Lower lobe of right lung (tissue), 2 donors: ENCODE results near the gene GIGYF2. TPM values are rescaled to one million over a fixed set of nuclear protein-coding genes. Genes with fewer than 3 reads are reported as not detected.

ENCODE experiments used
- ATAC-seq, 2 donors: fragments of 200-7000 bp; cut with Tn5 transposase; one replicate each; pipeline ENCODE4 v1.9.1; 2020 to 2022; ENCODE audit warnings: mild to moderate bottlenecking in 2 of 2, moderate library complexity in 2 of 2
- DNase-seq: peaks from one replicate; pipeline ENCODE4 v3.0.0-alpha.2; 2020
- H3K27ac ChIP-seq: fragments of 200-600 bp; one replicate; pipeline ENCODE4 v1.8.0; 2022
- H3K27me3 ChIP-seq: fragments of 200-600 bp; one replicate; pipeline ENCODE4 v1.8.0; 2022; ENCODE audit warnings: low read depth
- H3K36me3 ChIP-seq: fragments of 200-600 bp; one replicate; pipeline ENCODE4 v1.8.0; 2022; ENCODE audit warnings: mild to moderate bottlenecking
- H3K4me1 ChIP-seq: fragments of 200-600 bp; one replicate; pipeline ENCODE4 v1.8.0; 2022
- H3K4me3 ChIP-seq: fragments of 200-600 bp; one replicate; pipeline ENCODE4 v1.8.0; 2022; ENCODE audit warnings: mild to moderate bottlenecking
- H3K9me3 ChIP-seq: fragments of 200-600 bp; one replicate; pipeline ENCODE4 v1.8.0; 2022
- intact Hi-C: fragments of 100-400 bp; cut with DNase I; formaldehyde crosslinking; loops from one replicate; pipeline ENCODE4 v1.11.0; 2022
- total RNA-seq: library from RNA; stranded (reverse); fragmentation: NEBNext Ultra II Directional; extraction: Animal tissue kit (Norgen Biotek cat#: 25700); gene quantifications from one replicate; pipeline ENCODE4 v1.2.1, GENCODE V29; 2021
- TF ChIP-seq, protein P1 (sequence below): fragments of 200-600 bp; IDR thresholded peaks from one replicate; pipeline ENCODE4 v1.8.0; 2022; ENCODE audit warnings: antibody characterized with exemption, mild to moderate bottlenecking
- donor health status: DM: no; HTN: yes; CAD: no; lungs with severe emphysema.

GIGYF2 gene
- total RNA-seq, 1 donor from 2014 or later: 67.6 TPM

DNA sequence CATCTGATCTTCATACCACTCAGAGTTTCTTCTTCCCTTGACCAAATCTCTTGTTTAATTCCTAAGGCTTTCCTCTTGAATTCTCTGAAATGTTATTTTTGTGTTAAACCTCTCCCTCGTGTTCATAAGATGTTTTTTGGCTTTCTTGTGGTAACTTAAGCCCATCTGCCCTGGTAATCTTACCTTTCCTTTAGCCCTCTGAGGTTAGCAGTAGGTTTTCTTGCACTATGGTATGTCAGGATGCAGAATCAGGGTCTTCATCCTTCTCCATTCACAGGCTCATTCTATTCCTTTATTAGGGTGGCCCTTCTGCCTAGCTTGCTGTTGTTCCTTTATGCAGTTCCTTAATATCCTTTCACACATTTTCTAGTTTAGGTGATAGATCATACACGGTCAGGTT is 24.1 kb downstream of the GIGYF2 start:
- Histone ChIP-seq H3K27me3 (no peaks in the 10 kb centered on the region), H3K4me1 (no peaks in the 10 kb centered on the region), H3K36me3 (peaks cover 54% of the 10 kb centered on the region), H3K9me3 (no peaks in the 10 kb centered on the region), H3K4me3 (no peak overlapping the region), H3K27ac (no peak overlapping the region)
- TF ChIP-seq, protein P1, sequence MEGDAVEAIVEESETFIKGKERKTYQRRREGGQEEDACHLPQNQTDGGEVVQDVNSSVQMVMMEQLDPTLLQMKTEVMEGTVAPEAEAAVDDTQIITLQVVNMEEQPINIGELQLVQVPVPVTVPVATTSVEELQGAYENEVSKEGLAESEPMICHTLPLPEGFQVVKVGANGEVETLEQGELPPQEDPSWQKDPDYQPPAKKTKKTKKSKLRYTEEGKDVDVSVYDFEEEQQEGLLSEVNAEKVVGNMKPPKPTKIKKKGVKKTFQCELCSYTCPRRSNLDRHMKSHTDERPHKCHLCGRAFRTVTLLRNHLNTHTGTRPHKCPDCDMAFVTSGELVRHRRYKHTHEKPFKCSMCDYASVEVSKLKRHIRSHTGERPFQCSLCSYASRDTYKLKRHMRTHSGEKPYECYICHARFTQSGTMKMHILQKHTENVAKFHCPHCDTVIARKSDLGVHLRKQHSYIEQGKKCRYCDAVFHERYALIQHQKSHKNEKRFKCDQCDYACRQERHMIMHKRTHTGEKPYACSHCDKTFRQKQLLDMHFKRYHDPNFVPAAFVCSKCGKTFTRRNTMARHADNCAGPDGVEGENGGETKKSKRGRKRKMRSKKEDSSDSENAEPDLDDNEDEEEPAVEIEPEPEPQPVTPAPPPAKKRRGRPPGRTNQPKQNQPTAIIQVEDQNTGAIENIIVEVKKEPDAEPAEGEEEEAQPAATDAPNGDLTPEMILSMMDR: no peak
- no peak for DNase-seq
- intact Hi-C loops: no loop called here
- ATAC-seq: no peak

DNA sequence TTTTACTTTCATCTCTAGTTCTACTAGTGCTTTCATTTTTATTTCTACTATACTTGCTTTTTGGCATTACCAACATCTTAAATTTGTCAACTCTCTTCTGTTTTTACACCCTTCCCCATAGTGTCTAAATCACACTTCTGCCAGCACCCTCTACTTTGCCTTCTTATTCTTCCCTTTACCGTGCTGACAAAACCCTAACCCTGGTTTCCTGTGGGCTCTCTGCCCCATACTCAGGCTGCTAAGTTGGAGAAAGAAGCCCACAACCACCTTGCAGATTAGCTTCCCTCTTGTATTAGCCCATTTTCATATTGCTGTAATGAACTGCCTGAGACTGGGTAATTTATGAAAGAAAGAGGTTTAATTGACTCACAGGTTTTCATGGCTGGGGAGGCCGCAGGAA is 24.8 kb downstream of the GIGYF2 start:
- intact Hi-C loops: no loop called here
- no peak for ATAC-seq
- H3K4me3 ChIP-seq: no peak overlapping the region

DNA sequence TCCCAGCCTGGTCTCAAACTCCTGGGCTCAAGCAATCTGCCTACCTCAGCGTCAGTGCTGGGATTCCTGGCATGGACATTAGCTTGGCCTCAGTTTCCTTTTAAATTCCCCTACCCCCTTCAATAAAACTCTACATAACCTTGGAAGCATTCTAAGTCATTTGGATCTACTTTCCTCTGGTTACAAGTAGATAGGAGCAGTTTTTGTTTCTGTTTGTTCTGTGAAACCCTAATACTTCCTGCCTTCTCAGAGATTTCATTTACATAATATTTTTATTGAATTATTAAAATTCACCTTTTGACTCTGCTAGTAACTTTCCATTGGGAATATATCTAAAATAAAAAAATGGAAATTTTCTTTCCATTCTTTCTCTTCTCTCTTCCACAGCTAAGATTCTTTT is 25.9 kb downstream of the GIGYF2 start:
- intact Hi-C loops: no loop called here
- Histone ChIP-seq H3K9me3 (no peaks in the 10 kb centered on the region), H3K27me3 (no peaks in the 10 kb centered on the region), H3K27ac (no peak overlapping the region), H3K4me1 (no peaks in the 10 kb centered on the region), H3K4me3 (no peak overlapping the region), H3K36me3 (peaks cover 67% of the 10 kb centered on the region)
- TF ChIP-seq, protein P1: no peak
- ATAC-seq (no peak), DNase-seq (no peak)

More for the DNA sequence above, 24.8 kb downstream of the GIGYF2 start:
- Histone ChIP-seq H3K4me1 (no peaks in the 10 kb centered on the region), H3K36me3 (peaks cover 60% of the 10 kb centered on the region), H3K27me3 (no peaks in the 10 kb centered on the region), H3K27ac (no peak overlapping the region), H3K9me3 (no peaks in the 10 kb centered on the region)
- DNase-seq: no peak
- TF ChIP-seq, protein P1: no peak

DNA sequence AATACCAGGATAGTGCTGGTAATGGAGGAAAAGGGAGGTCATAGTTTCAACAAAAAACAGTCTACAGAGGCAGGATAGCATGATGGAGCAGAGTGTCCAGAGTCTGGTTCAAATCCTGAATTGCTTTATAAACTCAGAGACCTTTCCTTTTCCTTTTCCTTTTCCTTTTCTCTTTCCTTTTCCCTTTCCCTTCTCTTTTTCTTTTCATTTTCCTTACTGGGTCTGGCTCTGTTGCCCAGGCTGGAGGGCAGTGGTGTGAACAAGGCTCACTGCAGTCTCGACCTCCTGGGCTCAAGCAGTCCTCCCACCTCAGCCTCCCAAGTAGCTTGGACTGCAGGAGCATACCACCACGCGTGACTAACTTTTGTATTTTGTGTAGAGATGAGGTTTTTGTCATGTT is 31.7 kb downstream of the GIGYF2 start:
- no peaks in the 10 kb centered on the region for H3K4me1 ChIP-seq
- no peaks in the 10 kb centered on the region for H3K27me3 ChIP-seq
- DNase-seq (no peak), ATAC-seq (no peak)
- H3K9me3 ChIP-seq: no peaks in the 10 kb centered on the region
- no peak overlapping the region for H3K4me3 ChIP-seq
- TF ChIP-seq, protein P1: no peak
- H3K36me3 ChIP-seq: peaks cover 64% of the 10 kb centered on the region
- no peak overlapping the region for H3K27ac ChIP-seq
- intact Hi-C loops: no loop called here

DNA sequence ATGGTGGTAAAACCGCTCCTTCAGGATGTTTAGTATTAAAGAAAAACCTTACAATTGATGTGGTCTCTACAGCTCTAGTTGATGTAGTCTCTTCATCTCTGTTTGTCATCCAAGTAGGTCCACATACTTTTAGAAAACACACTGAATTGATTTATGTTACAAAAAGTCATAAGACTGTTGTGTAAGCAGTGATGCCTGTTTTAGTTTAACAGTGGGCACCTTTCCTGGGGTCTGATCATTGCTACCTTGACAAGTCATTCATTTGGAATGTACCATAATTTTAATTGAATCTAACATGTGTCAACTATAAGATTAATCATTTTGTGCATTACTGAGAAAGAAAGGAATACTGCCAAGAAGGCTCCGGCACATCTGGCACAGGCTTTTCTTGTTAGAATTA is 34.3 kb downstream of the GIGYF2 start:
- TF ChIP-seq, protein P1: no peak
- Histone ChIP-seq H3K4me1 (no peaks in the 10 kb centered on the region), H3K27me3 (no peaks in the 10 kb centered on the region), H3K9me3 (no peaks in the 10 kb centered on the region), H3K4me3 (no peak overlapping the region), H3K36me3 (peaks cover 63% of the 10 kb centered on the region), H3K27ac (no peak overlapping the region)
- ATAC-seq (no peak), DNase-seq (no peak)
- intact Hi-C loops: no loop called here

DNA sequence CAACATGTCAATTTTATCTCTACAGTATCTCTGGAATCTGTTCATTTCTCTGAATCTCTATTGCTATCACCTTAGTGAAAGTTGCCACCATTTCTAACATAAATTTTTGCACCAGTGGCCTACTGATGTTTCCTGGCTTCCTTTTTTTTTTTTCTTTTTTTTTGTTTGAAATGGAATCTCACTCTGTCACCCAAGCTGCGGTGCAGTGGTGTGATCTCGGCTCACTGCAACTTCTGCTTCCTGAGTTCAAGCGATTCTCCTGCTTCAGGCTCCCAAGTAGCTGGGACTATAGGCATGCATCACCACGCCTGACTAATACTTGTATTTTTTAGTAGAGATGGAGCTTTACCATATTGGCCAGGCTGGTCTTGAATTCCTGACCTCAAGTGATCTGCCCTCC is 44.2 kb downstream of the GIGYF2 start:
- H3K4me1 ChIP-seq: no peaks in the 10 kb centered on the region
- no peak for ATAC-seq
- H3K4me3 ChIP-seq: no peak overlapping the region
- no peaks in the 10 kb centered on the region for H3K27me3 ChIP-seq
- TF ChIP-seq, protein P1: no peak
- intact Hi-C loops: no loop called here
- no peaks in the 10 kb centered on the region for H3K9me3 ChIP-seq
- DNase-seq: no peak
- H3K27ac ChIP-seq: no peak overlapping the region
- peaks cover 31% of the 10 kb centered on the region for H3K36me3 ChIP-seq
